K562 (cell line): ENCODE data around the gene CCDC124. TPM values are rescaled to one million over a fixed set of nuclear protein-coding genes. Genes with fewer than 3 reads are reported as not detected.

Source experiments
- ATAC-seq: fragments of 200-7000 bp; cut with Tn5 transposase; 3 replicates; pipeline ENCODE4 v1.9.1; 2020; ENCODE audit warnings: moderate library complexity
- BruUV-seq: library from RNA; stranded (reverse); fragments of 400-500 nt; replicated peaks from 2 replicates; lab custom pipeline; 2021; lab: Mats Ljungman, UMichigan
- CTCF ChIA-PET: fragments of 300-600 bp; formaldehyde crosslinking; extraction: SDS; loops from one replicate; lab custom pipeline; 2021; ENCODE audit warnings: low intra/inter-chr PET ratio; lab: Yijun Ruan, JAX
- POLR2A ChIA-PET: fragments of 300-600, 350-650 bp; sonication (Branson Sonifier 250); formaldehyde crosslinking; extraction: SDS; loops from one replicate; lab custom pipeline; 2021; ENCODE audit warnings: antibody characterized with exemption, inconsistent platforms; lab: Yijun Ruan, JAX
- DNase-seq, 4 experiments: peaks; one replicate each; pipeline versions ENCODE4 v3.0.0 to v3.0.0-alpha.2; 2011 to 2018; ENCODE audit warnings: low spot score in 3 of 4, mixed read lengths in 3 of 4; ENCODE audit errors: extremely low read depth in 1 of 4
- FAIRE-seq: peaks from 2 replicates; lab custom pipeline; 2011; peaks lifted over from hg19 to GRCh38; lab: Jason Lieb, UNC
- H2AFZ ChIP-seq: 2 replicates; pipeline ENCODE4 v1.6.0; 2011; ENCODE audit warnings: low read depth, low read length, control low read depth, inconsistent platforms
- H3K27ac ChIP-seq: fragments of 200-600 bp; 3 replicates; pipeline ENCODE4 v1.8.0; 2011; ENCODE audit warnings: low read depth, mild to moderate bottlenecking, control low read depth, inconsistent platforms, low read length, moderate library complexity, mixed read lengths; ENCODE audit errors: extremely low read depth
- H3K27me3 ChIP-seq, 2 experiments: fragments of 300-600 bp in 1 of 2; 2 replicates in 1 of 2; 3 replicates in 1 of 2; pipeline versions ENCODE4 v1.6.0 to v1.8.0; 2011; ENCODE audit warnings: inconsistent platforms in 2 of 2, low read length in 2 of 2, mild to moderate bottlenecking in 1 of 2, mixed read lengths in 1 of 2, moderate library complexity in 1 of 2; ENCODE audit not compliant: control insufficient read depth in 2 of 2, insufficient read depth in 2 of 2
- H3K36me3 ChIP-seq: fragments of 300-600 bp; 3 replicates; pipeline ENCODE4 v1.8.0; 2011; ENCODE audit warnings: mild to moderate bottlenecking, low read length, inconsistent platforms; ENCODE audit not compliant: control insufficient read depth, insufficient read depth
- H3K4me1 ChIP-seq, 2 experiments: fragments of 200-600 bp in 1 of 2; replicated peaks in 1 of 2; 2 replicates in 1 of 2; 3 replicates in 1 of 2; pipeline versions ENCODE4 v1.5.1 to v1.8.0; 2011; ENCODE audit warnings: inconsistent platforms in 2 of 2, low read length in 2 of 2, mild to moderate bottlenecking in 1 of 2, mixed read lengths in 1 of 2, moderate library complexity in 1 of 2; ENCODE audit not compliant: control insufficient read depth in 2 of 2, insufficient read depth in 2 of 2
- H3K4me2 ChIP-seq: 2 replicates; pipeline ENCODE4 v1.6.1; 2011; ENCODE audit warnings: low read length, control low read depth, inconsistent platforms, mixed read lengths; ENCODE audit not compliant: insufficient read depth
- H3K4me3 ChIP-seq: fragments of 200-600 bp; sonication (generic), shearing (Covaris generic); 2 replicates; pipeline ENCODE4 v1.5.1; 2016; ENCODE audit warnings: control low read depth, inconsistent platforms
- H3K79me2 ChIP-seq: fragments of 200-600 bp; 3 replicates; pipeline ENCODE4 v1.8.0; 2011; ENCODE audit warnings: low read length, inconsistent platforms; ENCODE audit not compliant: control insufficient read depth, insufficient read depth
- H3K9ac ChIP-seq, 2 experiments: 2 replicates each; pipeline versions ENCODE4 v1.6.0 to v1.6.1; 2011; ENCODE audit warnings: low read depth in 2 of 2, low read length in 2 of 2, control low read depth in 1 of 2, inconsistent platforms in 1 of 2, mild to moderate bottlenecking in 1 of 2, mixed read lengths in 1 of 2; ENCODE audit not compliant: insufficient read depth in 1 of 2
- H3K9me1 ChIP-seq: one replicate; pipeline ENCODE4 v1.6.0; 2011; ENCODE audit warnings: inconsistent platforms, mild to moderate bottlenecking, low read length, moderate library complexity; ENCODE audit not compliant: control insufficient read depth, insufficient read depth
- H3K9me3 ChIP-seq: replicated peaks from 2 replicates; pipeline ENCODE4 v1.5.1; 2011; ENCODE audit warnings: low read depth, low read length, inconsistent platforms; ENCODE audit not compliant: control insufficient read depth, insufficient read depth
- H4K20me1 ChIP-seq: replicated peaks from 2 replicates; pipeline ENCODE4 v1.6.1; 2011; ENCODE audit warnings: low read length, inconsistent platforms, mixed read lengths; ENCODE audit not compliant: control insufficient read depth, insufficient read depth
- ASH1L ChIP-seq: fragments of 450-650 bp; IDR thresholded peaks from 2 replicates; pipeline ENCODE4 v1.6.1; 2018; ENCODE audit warnings: borderline replicate concordance, mild to moderate bottlenecking, low read depth; ENCODE audit not compliant: partially characterized antibody
- CBX1 ChIP-seq: sonication (generic); IDR thresholded peaks from 2 replicates; pipeline ENCODE4 v1.6.1; 2016; ENCODE audit warnings: antibody characterized with exemption, low read depth, mild to moderate bottlenecking
- HDAC1 ChIP-seq, 2 experiments: fragments of 450-650 bp; IDR thresholded peaks; 2 replicates each; pipeline ENCODE4 v1.6.1; 2016 to 2017; ENCODE audit warnings: inconsistent platforms in 1 of 2, mild to moderate bottlenecking in 1 of 2, moderate library complexity in 1 of 2
- HEY1 ChIP-seq: fragments of 250-450 bp; sonication (Bioruptor Pico); IDR thresholded peaks from 2 replicates; pipeline ENCODE4 v1.5.0; 2020; ENCODE audit warnings: mild to moderate bottlenecking, moderate library complexity, borderline replicate concordance
- HIVEP1 ChIP-seq: fragments of 250-450 bp; sonication (Bioruptor Pico); IDR thresholded peaks from 2 replicates; pipeline ENCODE4 v1.4.0; 2020; ENCODE audit warnings: mild to moderate bottlenecking
- HOXB6 ChIP-seq: fragments of 250-450 bp; sonication (Bioruptor Pico); IDR thresholded peaks from 2 replicates; pipeline ENCODE4 v1.5.1; 2022; ENCODE audit warnings: mild to moderate bottlenecking, borderline replicate concordance
- SMAD1 ChIP-seq: fragments of 150-350 bp; IDR thresholded peaks from 2 replicates; pipeline ENCODE4 v1.6.1; 2014; ENCODE audit warnings: low read length, low read depth; ENCODE audit not compliant: partially characterized antibody
- SOX6 ChIP-seq: fragments of 450-650 bp; IDR thresholded peaks from 2 replicates; pipeline ENCODE4 v1.6.1; 2014; ENCODE audit warnings: mild to moderate bottlenecking
- ZNF76 ChIP-seq: fragments of 250-450 bp; sonication (Bioruptor Pico); IDR thresholded peaks from 2 replicates; pipeline ENCODE4 v1.4.0; 2020; ENCODE audit warnings: mild to moderate bottlenecking, moderate library complexity, borderline replicate concordance
- WGBS: fragments of 100-300 bp; shearing (Covaris generic); methylation state at CpG from one replicate; pipeline ENCODE4 v1.1.6; 2016; ENCODE audit warnings: low coverage, mixed read lengths; ENCODE audit not compliant: insufficient coverage; ENCODE audit errors: missing lambda C conversion rate; 5-methylcytosine and 5-hydroxymethylcytosine counted together
- in situ Hi-C: fragments of 300-500 bp; cut with MboI; formaldehyde crosslinking; loops from 4 replicates; pipeline ENCODE4 v1.15.0; 2018; ENCODE audit warnings: inconsistent platforms, mixed read lengths
- intact Hi-C: fragments of 100-400 bp; cut with micrococcal nuclease; formaldehyde crosslinking; loops from 2 replicates; pipeline ENCODE4 v1.14.2; 2022
- polyA plus RNA-seq, 8 experiments: library from polyadenylated mRNA; depleted of rRNA in 4 of 8; stranded (reverse) in 5 of 8; unstranded in 3 of 8; fragments of >200 nt; fragmentation: Nextera tagmentation in 2 of 8; fragmentation: Illumina TruSeq in 1 of 8; extraction: Ambion mirVana in 2 of 8; extraction: Trizol in 1 of 8; gene quantifications; 2 replicates each; pipeline versions ENCODE4 v1.2.1 to v1.2.3, GENCODE V29; 2011 to 2014; ENCODE audit warnings: inconsistent platforms in 1 of 8, missing spikeins in 1 of 8
- total RNA-seq, 7 experiments: library from RNA; depleted of rRNA in 6 of 7; stranded (reverse); fragments of >200 nt in 6 of 7; fragmentation: Illumina TruSeq in 2 of 7; extraction: Trizol in 2 of 7; gene quantifications; 2 replicates each; pipeline versions ENCODE4 v1.2.1 to v1.2.3, GENCODE V29; 2011 to 2021; ENCODE audit warnings: low replicate concordance in 1 of 7
- TF ChIP-seq, protein P1 (sequence below): sonication (generic); formaldehyde crosslinking; IDR thresholded peaks from 2 replicates; pipeline ENCODE4 v1.8.0; 2023; ENCODE audit warnings: mild to moderate bottlenecking, missing genetic modification reagents
- TF ChIP-seq, protein P2 (sequence below): IDR thresholded peaks from 3 replicates; pipeline ENCODE4 v1.6.1; 2011; ENCODE audit warnings: borderline replicate concordance, mild to moderate bottlenecking, moderate library complexity; ENCODE audit not compliant: insufficient read length; ENCODE audit errors: extremely low read depth
- TF ChIP-seq, protein P3 (sequence below): fragments of 450-650 bp; IDR thresholded peaks from 2 replicates; pipeline ENCODE4 v1.6.1; 2018; ENCODE audit warnings: mild to moderate bottlenecking, low read depth; ENCODE audit not compliant: partially characterized antibody

Gene CCDC124
- total and polyA plus RNA-seq, 9 of the 15 experiments (the other 6 are each of a cell fraction or from before 2014, with no cell fraction given) = 5.8 to 234 (median 40.1) TPM

DNA sequence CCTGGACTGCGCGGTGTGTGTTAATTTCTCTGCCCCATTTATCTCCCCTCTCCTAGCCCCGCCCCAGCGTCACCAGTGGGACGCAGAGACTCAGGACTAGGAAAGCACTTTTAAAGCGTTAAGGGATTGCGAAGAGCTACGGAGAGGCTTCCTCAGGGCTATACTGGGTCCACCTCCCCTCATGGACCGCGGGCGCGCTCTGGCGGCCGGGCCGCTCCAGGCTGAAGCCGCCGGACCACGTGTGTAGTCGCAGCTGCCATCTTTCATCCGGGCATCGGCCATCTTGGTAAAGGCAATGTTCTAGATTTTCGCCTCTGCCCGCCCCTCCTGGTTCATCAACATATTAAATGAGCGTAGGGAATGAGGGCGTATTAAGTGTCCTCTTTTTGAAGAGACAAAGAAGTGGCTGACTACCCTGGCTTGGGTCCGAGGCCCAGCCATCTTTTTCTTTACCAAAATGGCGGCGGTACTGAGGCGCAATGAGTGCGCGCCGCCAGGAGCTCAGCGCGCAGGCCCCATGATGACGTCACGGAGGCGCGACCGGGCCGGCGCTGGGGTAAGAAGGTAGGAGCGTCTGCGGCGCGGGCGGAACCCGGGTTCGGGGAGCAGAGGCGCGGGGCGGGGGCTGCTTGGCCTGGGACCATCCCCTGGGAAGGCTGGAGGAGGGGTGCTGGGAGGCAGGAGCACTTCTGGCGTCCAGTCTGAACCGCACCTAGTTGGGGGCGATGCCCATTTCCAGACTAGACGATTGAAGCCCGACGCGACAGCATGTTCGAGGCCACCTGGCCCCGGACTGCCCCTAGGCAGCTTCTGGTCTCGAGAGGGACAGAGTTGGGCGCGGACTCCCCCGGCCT lies at the start of gene CCDC124 (continued):
- no peak for TF ChIP-seq HOXB6
- TF ChIP-seq HIVEP1 (CRISPR knock-in tag) = 0 out of 2 replicates have a peak, but pooled peaks have one; percentile 60

DNA sequence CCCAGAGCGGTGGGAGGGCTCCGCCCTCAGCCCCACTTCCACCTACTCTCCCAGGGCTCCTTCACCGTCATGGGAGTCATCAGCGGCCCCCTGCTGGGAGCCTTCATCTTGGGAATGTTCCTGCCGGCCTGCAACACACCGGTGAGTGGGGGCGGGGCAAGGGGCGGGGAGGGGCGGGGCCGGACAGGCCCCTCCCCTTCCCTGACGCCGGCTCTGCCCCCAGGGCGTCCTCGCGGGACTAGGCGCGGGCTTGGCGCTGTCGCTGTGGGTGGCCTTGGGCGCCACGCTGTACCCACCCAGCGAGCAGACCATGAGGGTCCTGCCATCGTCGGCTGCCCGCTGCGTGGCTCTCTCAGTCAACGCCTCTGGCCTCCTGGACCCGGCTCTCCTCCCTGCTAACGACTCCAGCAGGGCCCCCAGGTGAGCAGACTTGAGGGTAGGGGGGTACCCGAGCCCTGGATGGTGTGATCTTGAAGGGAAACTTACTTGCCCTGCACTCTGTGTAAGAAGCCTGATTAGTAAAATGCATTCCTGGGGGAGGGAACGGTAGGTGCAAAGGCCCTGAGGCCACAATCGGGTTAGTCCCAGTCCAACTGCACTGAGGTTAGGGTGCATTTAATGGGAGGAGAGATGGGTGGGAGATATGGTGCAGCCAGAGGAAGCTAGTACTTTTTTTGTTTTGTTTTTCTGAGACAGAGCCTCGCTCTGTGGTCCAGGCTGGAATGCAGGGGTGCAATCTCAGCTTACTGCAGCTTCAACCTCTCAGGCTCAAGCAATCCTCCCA lies 49.0 kb upstream of the CCDC124 start:
- Histone ChIP-seq H3K9me3 (no peaks in the 10 kb centered on the region), H3K36me3 (no peaks in the 10 kb centered on the region), H2AFZ (peak overlapping the region; percentile 78), H3K4me2 (peak overlapping the region; percentile 59), H3K4me3 (no peak overlapping the region), H3K27me3 (peaks cover 10 to 37% of the 10 kb centered on the region in 2 experiments; a peak in 3 of 5 replicates), H3K9me1 (peaks cover 3% of the 10 kb centered on the region), H3K9ac (peak overlapping the region in 1 of 2 experiments; percentile 82; a peak in 2 of 4 replicates), H3K79me2 (no peaks in the 10 kb centered on the region), H3K4me1 (peaks cover 0 to 10% of the 10 kb centered on the region in 2 experiments; a peak in 3 of 5 replicates), H4K20me1 (peaks cover 4% of the 10 kb centered on the region; the same call in 1 of the 2 replicates), H3K27ac (no peak overlapping the region)
- 6% methylated on average over 16 of the region's 33 CpGs for WGBS
- ChIA-PET POLR2A (no interaction called here), CTCF (no interaction called here)
- ATAC-seq (peak; percentile 98), FAIRE-seq (no peak), DNase-seq (peak; percentile 70 to 97 (median 94))
- in situ Hi-C loops (no loop called here), intact Hi-C loops (loop anchor here (5.0 kb wide), 1 partner anchor 38 kb away; no protein-coding TSS in a partner anchor)
- BruUV-seq = no TSS peak
- no peak for TF ChIP-seq HEY1 (CRISPR knock-in tag)
- TF ChIP-seq, protein P1, sequence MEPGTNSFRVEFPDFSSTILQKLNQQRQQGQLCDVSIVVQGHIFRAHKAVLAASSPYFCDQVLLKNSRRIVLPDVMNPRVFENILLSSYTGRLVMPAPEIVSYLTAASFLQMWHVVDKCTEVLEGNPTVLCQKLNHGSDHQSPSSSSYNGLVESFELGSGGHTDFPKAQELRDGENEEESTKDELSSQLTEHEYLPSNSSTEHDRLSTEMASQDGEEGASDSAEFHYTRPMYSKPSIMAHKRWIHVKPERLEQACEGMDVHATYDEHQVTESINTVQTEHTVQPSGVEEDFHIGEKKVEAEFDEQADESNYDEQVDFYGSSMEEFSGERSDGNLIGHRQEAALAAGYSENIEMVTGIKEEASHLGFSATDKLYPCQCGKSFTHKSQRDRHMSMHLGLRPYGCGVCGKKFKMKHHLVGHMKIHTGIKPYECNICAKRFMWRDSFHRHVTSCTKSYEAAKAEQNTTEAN (CRISPR knock-in tag) = no peak
- TF ChIP-seq CBX1 = 0 out of 2 replicates have a peak, but pooled peaks have one; percentile 39
- TF ChIP-seq SMAD1 = no peak
- no peak for TF ChIP-seq HDAC1 (IDR thresholded peaks at IDR 0.05)
- TF ChIP-seq ASH1L = no peak
- TF ChIP-seq, protein P2, sequence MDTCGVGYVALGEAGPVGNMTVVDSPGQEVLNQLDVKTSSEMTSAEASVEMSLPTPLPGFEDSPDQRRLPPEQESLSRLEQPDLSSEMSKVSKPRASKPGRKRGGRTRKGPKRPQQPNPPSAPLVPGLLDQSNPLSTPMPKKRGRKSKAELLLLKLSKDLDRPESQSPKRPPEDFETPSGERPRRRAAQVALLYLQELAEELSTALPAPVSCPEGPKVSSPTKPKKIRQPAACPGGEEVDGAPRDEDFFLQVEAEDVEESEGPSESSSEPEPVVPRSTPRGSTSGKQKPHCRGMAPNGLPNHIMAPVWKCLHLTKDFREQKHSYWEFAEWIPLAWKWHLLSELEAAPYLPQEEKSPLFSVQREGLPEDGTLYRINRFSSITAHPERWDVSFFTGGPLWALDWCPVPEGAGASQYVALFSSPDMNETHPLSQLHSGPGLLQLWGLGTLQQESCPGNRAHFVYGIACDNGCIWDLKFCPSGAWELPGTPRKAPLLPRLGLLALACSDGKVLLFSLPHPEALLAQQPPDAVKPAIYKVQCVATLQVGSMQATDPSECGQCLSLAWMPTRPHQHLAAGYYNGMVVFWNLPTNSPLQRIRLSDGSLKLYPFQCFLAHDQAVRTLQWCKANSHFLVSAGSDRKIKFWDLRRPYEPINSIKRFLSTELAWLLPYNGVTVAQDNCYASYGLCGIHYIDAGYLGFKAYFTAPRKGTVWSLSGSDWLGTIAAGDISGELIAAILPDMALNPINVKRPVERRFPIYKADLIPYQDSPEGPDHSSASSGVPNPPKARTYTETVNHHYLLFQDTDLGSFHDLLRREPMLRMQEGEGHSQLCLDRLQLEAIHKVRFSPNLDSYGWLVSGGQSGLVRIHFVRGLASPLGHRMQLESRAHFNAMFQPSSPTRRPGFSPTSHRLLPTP = no peak
- TF ChIP-seq ZNF76 (CRISPR knock-in tag) = no peak
- TF ChIP-seq, protein P3, sequence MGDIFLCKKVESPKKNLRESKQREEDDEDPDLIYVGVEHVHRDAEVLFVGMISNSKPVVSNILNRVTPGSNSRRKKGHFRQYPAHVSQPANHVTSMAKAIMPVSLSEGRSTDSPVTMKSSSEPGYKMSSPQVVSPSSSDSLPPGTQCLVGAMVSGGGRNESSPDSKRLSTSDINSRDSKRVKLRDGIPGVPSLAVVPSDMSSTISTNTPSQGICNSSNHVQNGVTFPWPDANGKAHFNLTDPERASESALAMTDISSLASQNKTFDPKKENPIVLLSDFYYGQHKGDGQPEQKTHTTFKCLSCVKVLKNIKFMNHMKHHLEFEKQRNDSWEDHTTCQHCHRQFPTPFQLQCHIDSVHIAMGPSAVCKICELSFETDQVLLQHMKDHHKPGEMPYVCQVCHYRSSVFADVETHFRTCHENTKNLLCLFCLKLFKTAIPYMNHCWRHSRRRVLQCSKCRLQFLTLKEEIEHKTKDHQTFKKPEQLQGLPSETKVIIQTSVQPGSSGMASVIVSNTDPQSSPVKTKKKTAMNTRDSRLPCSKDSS = no peak
- TF ChIP-seq SOX6 = no peak
